Pancreas (tissue), 10 donors: Measurements from ENCODE around the gene ELOVL6. TPM values are rescaled to one million over a fixed set of nuclear protein-coding genes. Genes with fewer than 3 reads are reported as not detected.

Source experiments
- ATAC-seq, 4 donors: fragments of 200-7000 bp; cut with Tn5 transposase; one replicate each; pipeline versions ENCODE4 v1.8.0 to v1.9.1; 2020; ENCODE audit warnings: mild to moderate bottlenecking in 4 of 4, moderate library complexity in 4 of 4
- DNase-seq, 6 donors: peaks; one replicate each; pipeline ENCODE4 v3.0.0-alpha.2; 2020
- FAIRE-seq: peaks from 2 replicates; lab custom pipeline; 2012; peaks lifted over from hg19 to GRCh38; lab: Jason Lieb, UNC
- H3K27ac ChIP-seq, 4 donors: fragments of 200-600 bp; sonication (generic); 1 replicate in 3 of 4; 2 replicates in 1 of 4; pipeline versions ENCODE4 v1.5.0 to v1.8.0; 2020
- H3K27me3 ChIP-seq, 4 donors: fragments of 200-600 bp; one replicate each; pipeline ENCODE4 v1.8.0; 2021
- H3K36me3 ChIP-seq, 3 donors: fragments of 200-600 bp; sonication (generic) in 1 of 3; one replicate each; pipeline versions ENCODE4 v1.5.0 to v1.8.0; 2020 to 2021
- H3K4me1 ChIP-seq, 3 donors: fragments of 200-600 bp; one replicate each; pipeline ENCODE4 v1.8.0; 2021
- H3K4me3 ChIP-seq, 4 donors: fragments of 200-600 bp; sonication (generic) in 2 of 4; one replicate each; pipeline versions ENCODE4 v1.5.0 to v1.8.0; 2020 to 2021
- H3K9me3 ChIP-seq, 4 donors: fragments of 200-600 bp; one replicate each; pipeline ENCODE4 v1.8.0; 2021
- WGBS, 2 donors: extraction: QIAGEN DNeasy Blood & Tissue Kit; methylation state at CpG; one replicate each; pipeline ENCODE4 v1.1.7; 2013; 5-methylcytosine and 5-hydroxymethylcytosine counted together
- intact Hi-C, 3 donors: fragments of 100-400 bp; cut with DNase I; formaldehyde crosslinking; loops; one replicate each; pipeline versions ENCODE4 v1.11.1 to v1.14.2; 2022
- polyA plus RNA-seq, 2 donors: library from polyadenylated mRNA; stranded (reverse); fragments of 200-250 nt; gene quantifications; one replicate each; pipeline ENCODE4 v1.2.3, GENCODE V29; 2013
- total RNA-seq, 6 donors: library from RNA; stranded (reverse); fragmentation: NEBNext Ultra II Directional in 4 of 6; extraction: Animal tissue kit (Norgen Biotek cat#: 25700) in 4 of 6; gene quantifications; one replicate each; pipeline versions ENCODE4 v1.2.1 to v1.2.4, GENCODE V29; 2021 to 2023
- TF ChIP-seq, protein P1 (sequence below), 4 donors: fragments of 200-600 bp; sonication (generic) in 3 of 4; IDR thresholded peaks; one replicate each; pipeline versions ENCODE4 v1.5.0 to v1.8.0; 2021; ENCODE audit warnings: antibody characterized with exemption in 4 of 4
- donor health status: healthy with polysubstance abuse.
- donor health status: DM: no; HTN: no; CAD: no; lungs with moderate emphysema.
- donor health status: DM: no; HTN: no; CAD: no.
- donor health status: control.
- donor health status: control.
- donor health status: Bipolar disorder and iron deficiency.
- donor health status: DM: yes; HTN: yes; CAD: no.
- donor health status: DM: no; HTN: no; CAD: no.
- donor health status: DM: no; HTN: no; CAD: no.
- donor health status: DM: yes; HTN: yes; CAD: no.

ELOVL6 gene
- total and polyA plus RNA-seq, 8 donors = 0.69 to 3.5 (median 1.8) TPM

GRCh38 chr4:110112056-110112455, 86.4 kb downstream of the ELOVL6 start:
- intact Hi-C loops = no loop called here
- Histone ChIP-seq H3K36me3 (no peaks in the 10 kb centered on the region), H3K27me3 (no peaks in the 10 kb centered on the region), H3K9me3 (no peaks in the 10 kb centered on the region), H3K4me3 (no peak overlapping the region), H3K4me1 (peaks cover 0 to 2% (median 0%) of the 10 kb centered on the region in 3 donors), H3K27ac (no peak overlapping the region)
- FAIRE-seq (no peak), DNase-seq (no peak), ATAC-seq (no peak)
- TF ChIP-seq, protein P1, sequence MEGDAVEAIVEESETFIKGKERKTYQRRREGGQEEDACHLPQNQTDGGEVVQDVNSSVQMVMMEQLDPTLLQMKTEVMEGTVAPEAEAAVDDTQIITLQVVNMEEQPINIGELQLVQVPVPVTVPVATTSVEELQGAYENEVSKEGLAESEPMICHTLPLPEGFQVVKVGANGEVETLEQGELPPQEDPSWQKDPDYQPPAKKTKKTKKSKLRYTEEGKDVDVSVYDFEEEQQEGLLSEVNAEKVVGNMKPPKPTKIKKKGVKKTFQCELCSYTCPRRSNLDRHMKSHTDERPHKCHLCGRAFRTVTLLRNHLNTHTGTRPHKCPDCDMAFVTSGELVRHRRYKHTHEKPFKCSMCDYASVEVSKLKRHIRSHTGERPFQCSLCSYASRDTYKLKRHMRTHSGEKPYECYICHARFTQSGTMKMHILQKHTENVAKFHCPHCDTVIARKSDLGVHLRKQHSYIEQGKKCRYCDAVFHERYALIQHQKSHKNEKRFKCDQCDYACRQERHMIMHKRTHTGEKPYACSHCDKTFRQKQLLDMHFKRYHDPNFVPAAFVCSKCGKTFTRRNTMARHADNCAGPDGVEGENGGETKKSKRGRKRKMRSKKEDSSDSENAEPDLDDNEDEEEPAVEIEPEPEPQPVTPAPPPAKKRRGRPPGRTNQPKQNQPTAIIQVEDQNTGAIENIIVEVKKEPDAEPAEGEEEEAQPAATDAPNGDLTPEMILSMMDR (IDR thresholded peaks at IDR 0.05) = no peak
- 95 to 97% methylated on average over 4 of the region's 4 CpGs for WGBS, 2 donors

DNA sequence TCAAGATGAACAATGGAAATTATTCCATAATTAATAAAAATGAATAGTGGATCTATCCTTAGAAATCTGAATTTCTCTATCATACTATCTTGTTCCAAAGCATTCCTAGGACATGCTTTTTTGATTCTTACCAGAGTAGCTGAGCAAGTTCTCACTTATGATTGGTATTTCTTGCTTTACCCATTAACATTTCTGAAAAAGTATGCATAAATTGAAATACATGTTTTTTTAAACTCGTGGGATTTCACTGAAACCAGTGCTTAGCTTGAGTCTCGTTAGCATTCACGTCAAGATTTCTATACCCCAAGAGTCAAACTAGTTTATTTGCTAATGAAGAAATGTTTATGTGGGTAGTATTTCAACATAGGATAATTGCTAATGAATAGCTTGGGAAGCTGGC, 89.0 kb downstream of the ELOVL6 start:
- no peak overlapping the region for H3K4me3 ChIP-seq
- H3K27ac ChIP-seq = no peak overlapping the region
- no peaks in the 10 kb centered on the region for H3K9me3 ChIP-seq
- TF ChIP-seq, protein P1 (IDR thresholded peaks at IDR 0.05) = no peak
- peaks cover 0 to 10% (median 0%) of the 10 kb centered on the region in 3 donors for H3K4me1 ChIP-seq
- intact Hi-C loops = no loop called here
- no peaks in the 10 kb centered on the region for H3K36me3 ChIP-seq
- WGBS, 2 donors = 87 to 98% methylated on average over 3 of the region's 3 CpGs
- DNase-seq (no peak), ATAC-seq (no peak), FAIRE-seq (no peak)
- no peaks in the 10 kb centered on the region for H3K27me3 ChIP-seq

- H3K36me3 ChIP-seq = no peaks in the 10 kb centered on the region
- no peaks in the 10 kb centered on the region for H3K9me3 ChIP-seq
- FAIRE-seq = no peak
- H3K27me3 ChIP-seq = no peaks in the 10 kb centered on the region
- H3K27ac ChIP-seq = no peak overlapping the region
- intact Hi-C loops = no loop called here
- 92 to 100% methylated on average over 1 of the region's 1 CpG for WGBS, 2 donors
- H3K4me1 ChIP-seq = peaks cover 0 to 10% (median 0%) of the 10 kb centered on the region in 3 donors
- no peak for ATAC-seq
- H3K4me3 ChIP-seq = no peak overlapping the region
- TF ChIP-seq, protein P1 (IDR thresholded peaks at IDR 0.05) = no peak
- no peak for DNase-seq
Measured at GRCh38 chr4:110108960-110109359, 89.5 kb downstream of the ELOVL6 start.

DNA sequence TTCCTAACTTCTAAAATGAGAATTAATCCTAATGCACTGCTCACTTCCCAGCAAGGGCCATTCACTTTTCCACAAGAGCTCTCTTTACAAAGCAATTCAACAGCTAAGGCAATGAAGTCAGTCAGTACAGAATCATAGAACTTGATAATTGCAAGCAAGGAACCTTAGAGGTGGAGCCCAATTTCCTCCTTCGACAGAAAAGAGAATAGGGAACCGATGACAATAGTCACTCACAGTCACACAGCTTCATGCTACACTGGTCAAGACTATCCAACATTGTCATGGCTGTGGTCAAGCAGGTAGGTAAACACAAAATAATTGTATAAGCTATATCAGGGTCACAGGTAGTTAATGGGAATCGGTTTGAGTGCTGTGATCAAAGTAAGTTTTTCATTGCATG, 90.0 kb downstream of the ELOVL6 start:
- H3K4me3 ChIP-seq = no peak overlapping the region
- FAIRE-seq = no peak
- intact Hi-C loops = no loop called here
- TF ChIP-seq, protein P1 (IDR thresholded peaks at IDR 0.05) = no peak
- H3K36me3 ChIP-seq = no peaks in the 10 kb centered on the region
- DNase-seq = no peak
- H3K27me3 ChIP-seq = no peaks in the 10 kb centered on the region
- H3K9me3 ChIP-seq = no peaks in the 10 kb centered on the region
- H3K4me1 ChIP-seq = peaks cover 0 to 10% (median 0%) of the 10 kb centered on the region in 3 donors
- no peak overlapping the region for H3K27ac ChIP-seq
- no peak for ATAC-seq
- WGBS, 2 donors = 77 to 85% methylated on average over 3 of the region's 3 CpGs

GRCh38 chr4:110107866-110108265, 90.5 kb downstream of the ELOVL6 start:
- intact Hi-C loops = no loop called here
- Histone ChIP-seq H3K27ac (no peak overlapping the region), H3K9me3 (no peaks in the 10 kb centered on the region), H3K4me3 (no peak overlapping the region), H3K4me1 (peaks cover 0 to 10% (median 0%) of the 10 kb centered on the region in 3 donors), H3K36me3 (no peaks in the 10 kb centered on the region), H3K27me3 (no peaks in the 10 kb centered on the region)
- FAIRE-seq (no peak), DNase-seq (no peak), ATAC-seq (no peak)
- TF ChIP-seq, protein P1 (IDR thresholded peaks at IDR 0.05) = no peak
